ENCODE results near the gene LRBA.

The LRBA gene

GRCh38 chr4:150248181-150248580 is 766.9 kb downstream of the LRBA start:
- no peak for DNase-seq (ENCODE audit: low read depth in 2 of 2)

- no peak for DNase-seq (ENCODE audit: low read depth in 2 of 2)
Observed at GRCh38 chr4:150247184-150247583, 767.9 kb downstream of the LRBA start.

- no peak for DNase-seq (ENCODE audit: low read depth in 2 of 2)
Observed at GRCh38 chr4:150244600-150244999, 770.5 kb downstream of the LRBA start.

- no peak for DNase-seq (ENCODE audit: low read depth in 2 of 2)
Observed at GRCh38 chr4:150243932-150244331, 771.2 kb downstream of the LRBA start.

GRCh38 chr4:150242820-150243458 is 772.1 kb downstream of the LRBA start:
- DNase-seq (ENCODE audit: low read depth in 2 of 2): no peak

GRCh38 chr4:150240011-150240410 is 775.1 kb downstream of the LRBA start:
- DNase-seq (ENCODE audit: low read depth in 2 of 2): no peak

GRCh38 chr4:150238591-150238990 is 776.5 kb downstream of the LRBA start:
- DNase-seq (ENCODE audit: low read depth in 2 of 2): no peak

- no peak for DNase-seq (ENCODE audit: low read depth in 2 of 2)
Observed at GRCh38 chr4:150237110-150237872, 777.8 kb downstream of the LRBA start.

- DNase-seq (ENCODE audit: low read depth in 2 of 2): no peak
Observed at GRCh38 chr4:150236626-150237025, 778.5 kb downstream of the LRBA start.

GRCh38 chr4:150235808-150236271 is 779.2 kb downstream of the LRBA start:
- no peak for DNase-seq (ENCODE audit: low read depth in 2 of 2)

GRCh38 chr4:150235317-150235716 is 779.8 kb downstream of the LRBA start:
- DNase-seq (ENCODE audit: low read depth in 2 of 2): no peak

- no peak for DNase-seq (ENCODE audit: low read depth in 2 of 2)
Observed at GRCh38 chr4:150234246-150234645, 780.8 kb downstream of the LRBA start.

- no peak for DNase-seq (ENCODE audit: low read depth in 2 of 2)
Observed at GRCh38 chr4:150232029-150232428, 783.1 kb downstream of the LRBA start.

GRCh38 chr4:150231107-150231770 is 783.8 kb downstream of the LRBA start:
- no peak for DNase-seq (ENCODE audit: low read depth in 2 of 2)

GRCh38 chr4:150230561-150230960 is 784.5 kb downstream of the LRBA start:
- no peak for DNase-seq (ENCODE audit: low read depth in 2 of 2)

- no peak for DNase-seq (ENCODE audit: low read depth in 2 of 2)
Observed at GRCh38 chr4:150229520-150229919, 785.6 kb downstream of the LRBA start.

- no peak for DNase-seq (ENCODE audit: low read depth in 2 of 2)
Observed at GRCh38 chr4:150224896-150225591, 790.0 kb downstream of the LRBA start.

- DNase-seq (ENCODE audit: low read depth in 2 of 2): no peak
Observed at GRCh38 chr4:150219841-150220240, 795.2 kb downstream of the LRBA start.

- DNase-seq (ENCODE audit: low read depth in 2 of 2): no peak
Observed at GRCh38 chr4:150218447-150218846, 796.6 kb downstream of the LRBA start.

GRCh38 chr4:150217808-150218207 is 797.3 kb downstream of the LRBA start:
- no peak for DNase-seq (ENCODE audit: low read depth in 2 of 2)

GRCh38 chr4:150217192-150217591 is 797.9 kb downstream of the LRBA start:
- DNase-seq (ENCODE audit: low read depth in 2 of 2): no peak

GRCh38 chr4:150216726-150217125 is 798.4 kb downstream of the LRBA start:
- DNase-seq (ENCODE audit: low read depth in 2 of 2): no peak

Measured in stimulated activated CD4-positive, alpha-beta T cell treated with anti-CD3 and anti-CD28 coated beads, Interleukin-1b, Interleukin-23, amount 100 ng/mL, for 1 hour (primary cell).